Loucy (cell line): ENCODE measurements around the gene KCTD12.

Source experiments
- CTCF ChIP-seq: fragments of 200-600 bp; sonication (generic); conservative IDR thresholded peaks from 2 replicates; pipeline ENCODE4 v1.5.1; 2014; ENCODE audit warnings: mild to moderate bottlenecking, antibody characterized with exemption, low read length
- EZH2phosphoT487 ChIP-seq: fragments of 200-600 bp; IDR thresholded peaks from 2 replicates; pipeline ENCODE4 v1.6.1; 2018; ENCODE audit warnings: antibody characterized with exemption, mild to moderate bottlenecking, moderate library complexity, borderline replicate concordance

DNA sequence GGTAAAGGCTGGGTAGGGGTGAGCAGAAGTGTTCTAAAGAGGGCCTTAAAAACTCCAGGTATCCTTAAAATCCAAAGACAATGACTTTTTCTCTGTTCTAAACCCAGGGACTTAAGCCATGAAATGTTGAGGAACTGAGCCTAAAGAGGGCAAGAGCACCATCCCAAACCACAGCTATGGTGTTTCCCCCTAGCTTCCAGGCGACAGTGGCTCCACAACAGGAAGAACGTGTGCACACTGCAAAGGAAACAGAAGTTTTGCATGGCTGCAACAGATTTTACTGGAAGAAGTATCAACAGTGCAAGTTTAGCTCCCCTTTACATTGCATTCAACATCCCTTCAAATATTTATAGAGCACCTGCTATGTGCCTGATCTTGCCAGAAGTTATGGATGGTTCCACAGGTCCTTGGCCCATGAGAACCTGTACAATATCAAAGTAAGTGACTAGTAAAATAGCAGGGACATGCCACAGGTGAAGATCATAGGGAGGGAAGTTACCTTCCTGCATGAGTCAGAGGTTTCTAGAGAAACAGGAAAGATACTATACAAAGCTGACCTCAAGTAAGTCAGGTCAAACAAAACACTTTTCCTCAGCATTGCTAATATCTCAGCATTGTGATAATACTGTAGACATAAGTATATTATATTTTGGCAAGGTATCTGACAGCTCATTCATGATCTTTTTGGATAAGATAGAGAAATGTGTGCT is 8.4 kb upstream of the KCTD12 start:
- TF ChIP-seq CTCF (no peak), EZH2phosphoT487 (no peak)
